Neural cell (in vitro differentiated cells): ENCODE measurements around the gene PIK3R4. TPM values are rescaled to one million over a fixed set of nuclear protein-coding genes. Genes with fewer than 3 reads are reported as not detected.
A peak's percentile ranks its signal among the peaks of the same experiment; 100 is the strongest.

ENCODE experiments used
- H2AFZ ChIP-seq: fragments of 200-600, 300-800 bp; sonication (generic), shearing (Covaris generic); 2 replicates; pipeline ENCODE4 v1.6.0; 2014; ENCODE audit warnings: low read depth, mild to moderate bottlenecking, antibody characterized with exemption, low read length, moderate library complexity
- H3F3A ChIP-seq: fragments of 200-600 bp; shearing (Covaris generic); 2 replicates; pipeline ENCODE4 v1.6.1; 2016; ENCODE audit warnings: mild to moderate bottlenecking, moderate library complexity, mixed read lengths, antibody characterized with exemption, low read length; ENCODE audit not compliant: insufficient read depth, poor library complexity, severe bottlenecking
- H3K27ac ChIP-seq: fragments of 200-600, 300-800 bp; sonication (generic), shearing (Covaris generic); 2 replicates; pipeline ENCODE4 v1.5.1; 2014; ENCODE audit warnings: mild to moderate bottlenecking, low read length, moderate library complexity
- H3K27me3 ChIP-seq: fragments of 300-800, 200-600 bp; sonication (generic), shearing (Covaris generic); 2 replicates; pipeline ENCODE4 v1.6.0; 2014; ENCODE audit warnings: mild to moderate bottlenecking, low read depth, low read length, moderate library complexity; ENCODE audit not compliant: insufficient read depth
- H3K36me3 ChIP-seq: fragments of 300-800, 200-600 bp; sonication (generic), shearing (Covaris generic); 2 replicates; pipeline ENCODE4 v1.5.1; 2014; ENCODE audit warnings: mild to moderate bottlenecking, antibody characterized with exemption, low read length, moderate library complexity; ENCODE audit not compliant: insufficient read depth
- H3K4me2 ChIP-seq: fragments of 300-800, 200-600 bp; sonication (generic), shearing (Covaris generic); 2 replicates; pipeline ENCODE4 v1.6.0; 2014; ENCODE audit warnings: mild to moderate bottlenecking, low read length
- H3K4me3 ChIP-seq: fragments of 300-800, 200-600 bp; sonication (generic), shearing (Covaris generic); 2 replicates; pipeline ENCODE4 v1.5.1; 2014; ENCODE audit warnings: mild to moderate bottlenecking, low read length, moderate library complexity
- H3K79me2 ChIP-seq: fragments of 200-600 bp; shearing (Covaris generic); replicated peaks from 2 replicates; pipeline ENCODE4 v1.6.0; 2014; ENCODE audit warnings: mild to moderate bottlenecking, low read length, moderate library complexity; ENCODE audit not compliant: insufficient read depth
- H3K9ac ChIP-seq: fragments of 300-800, 200-600 bp; sonication (generic), shearing (Covaris generic); 2 replicates; pipeline ENCODE4 v1.6.1; 2016; ENCODE audit warnings: mild to moderate bottlenecking, low read length, mixed read lengths
- H3K9me2 ChIP-seq: fragments of 200-600 bp; shearing (Covaris generic); 2 replicates; pipeline ENCODE4 v1.6.1; 2016; ENCODE audit warnings: mild to moderate bottlenecking, low read length, mixed read lengths; ENCODE audit not compliant: insufficient read depth
- H3K9me3 ChIP-seq: fragments of 200-600, 300-800 bp; sonication (generic), shearing (Covaris generic); 2 replicates; pipeline ENCODE4 v1.6.1; 2016; ENCODE audit warnings: mild to moderate bottlenecking, mixed run types, low read length, moderate library complexity, mixed read lengths
- H4K20me1 ChIP-seq: fragments of 200-600 bp; shearing (Covaris generic); 2 replicates; pipeline ENCODE4 v1.6.1; 2016; ENCODE audit warnings: mild to moderate bottlenecking, mixed run types; ENCODE audit not compliant: insufficient read depth
- EP300 ChIP-seq: fragments of 450-650 bp; conservative IDR thresholded peaks from 2 replicates; pipeline ENCODE4 v1.6.1; 2014; ENCODE audit warnings: antibody characterized with exemption, mild to moderate bottlenecking, moderate library complexity; ENCODE audit not compliant: poor library complexity, severe bottlenecking
- EZH2 ChIP-seq: fragments of 200-600, 300-800 bp; shearing (Covaris generic), sonication (generic); IDR thresholded peaks from 2 replicates; pipeline ENCODE4 v1.6.1; 2014; ENCODE audit warnings: antibody characterized with exemption, low read length, borderline replicate concordance, mild to moderate bottlenecking; ENCODE audit not compliant: insufficient read depth, poor library complexity, severe bottlenecking
- MXI1 ChIP-seq: fragments of 450-650 bp; conservative IDR thresholded peaks from 2 replicates; pipeline ENCODE4 v1.6.1; 2014; ENCODE audit warnings: antibody characterized with exemption, mild to moderate bottlenecking; ENCODE audit not compliant: poor library complexity, severe bottlenecking
- POLR2AphosphoS5 ChIP-seq: IDR thresholded peaks from 2 replicates; pipeline ENCODE4 v1.6.1; 2012
- RAD21 ChIP-seq: fragments of 450-650 bp; conservative IDR thresholded peaks from 2 replicates; pipeline ENCODE4 v1.6.1; 2014; ENCODE audit warnings: antibody characterized with exemption, mild to moderate bottlenecking, moderate library complexity
- REST ChIP-seq: IDR thresholded peaks from 2 replicates; pipeline ENCODE4 v1.6.1; 2012; ENCODE audit warnings: borderline replicate concordance
- SMC3 ChIP-seq: fragments of 450-650 bp; conservative IDR thresholded peaks from 2 replicates; pipeline ENCODE4 v1.6.1; 2014; ENCODE audit warnings: antibody characterized with exemption, mild to moderate bottlenecking, moderate library complexity; ENCODE audit not compliant: poor library complexity
- TAF1 ChIP-seq: IDR thresholded peaks from 2 replicates; pipeline ENCODE4 v1.6.1; 2012; ENCODE audit warnings: low read depth
- polyA plus RNA-seq: library from polyadenylated mRNA; depleted of rRNA; stranded (reverse); fragments of >200 nt; gene quantifications from 2 replicates; pipeline ENCODE4 v1.2.3, GENCODE V29; 2014
- TF ChIP-seq, protein P1 (sequence below): fragments of 450-650 bp; IDR thresholded peaks from 2 replicates; pipeline ENCODE4 v1.5.1; 2014; ENCODE audit warnings: antibody characterized with exemption, mild to moderate bottlenecking, moderate library complexity; ENCODE audit not compliant: poor library complexity, severe bottlenecking

The PIK3R4 gene
- polyA plus RNA-seq, 1 donor from 2014 or later = 18.3 TPM

DNA sequence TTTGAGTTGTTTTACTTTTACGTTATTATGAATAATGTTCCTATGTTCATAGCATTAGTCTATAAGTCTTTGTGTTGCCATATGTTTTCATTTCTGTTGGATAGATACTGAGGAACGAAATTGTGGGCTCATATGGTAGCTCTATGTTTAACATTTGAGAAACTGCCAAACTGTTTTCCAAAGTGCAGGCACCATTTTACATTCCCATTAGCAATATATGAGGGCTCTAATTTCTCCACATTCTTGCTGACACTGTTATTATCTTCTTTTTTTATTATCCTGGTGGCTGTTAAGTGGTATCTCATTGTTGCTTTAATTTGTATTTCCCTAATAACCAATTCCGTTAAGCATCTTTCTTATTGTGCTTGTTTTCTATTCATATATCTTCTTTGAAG lies 1.8 kb upstream of the PIK3R4 start:
- no peaks in the 10 kb centered on the region for H3F3A ChIP-seq
- no peak overlapping the region for H3K4me2 ChIP-seq
- no peaks in the 10 kb centered on the region for H4K20me1 ChIP-seq
- no peak overlapping the region for H3K4me3 ChIP-seq
- H2AFZ ChIP-seq = no peak overlapping the region
- H3K79me2 ChIP-seq = peaks cover 27% of the 10 kb centered on the region
- H3K27ac ChIP-seq = no peak overlapping the region
- H3K36me3 ChIP-seq = no peaks in the 10 kb centered on the region
- H3K9me3 ChIP-seq = no peaks in the 10 kb centered on the region
- H3K9me2 ChIP-seq = no peaks in the 10 kb centered on the region
- no peaks in the 10 kb centered on the region for H3K27me3 ChIP-seq
- TF ChIP-seq SMC3 (no peak), EP300 (no peak), TAF1 (no peak), POLR2AphosphoS5 (no peak)
- no peak overlapping the region for H3K9ac ChIP-seq

DNA sequence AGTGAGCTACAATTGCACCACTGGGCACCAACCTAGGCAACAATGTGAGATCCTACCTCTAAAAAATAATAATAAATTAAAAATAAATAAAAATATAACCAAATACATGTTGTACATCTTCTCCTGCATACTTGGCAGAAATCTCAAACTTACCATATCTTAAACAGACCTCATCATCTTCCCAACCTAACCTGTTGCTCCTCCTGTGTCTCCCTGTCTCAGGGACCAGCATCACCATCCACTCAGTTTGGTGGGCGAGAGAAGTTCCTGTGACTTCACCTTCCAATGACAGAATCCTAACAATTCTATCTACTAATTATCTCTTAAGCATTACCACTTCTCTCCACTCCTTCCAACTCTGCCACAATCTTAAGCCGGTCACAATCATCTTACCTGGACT lies 3.3 kb downstream of the PIK3R4 start:
- Histone ChIP-seq H3F3A (no peaks in the 10 kb centered on the region), H2AFZ (no peak overlapping the region), H3K27ac (no peak overlapping the region), H3K4me3 (peak overlapping the region; percentile 74), H3K36me3 (no peaks in the 10 kb centered on the region), H3K27me3 (no peaks in the 10 kb centered on the region), H3K9me3 (no peaks in the 10 kb centered on the region), H4K20me1 (no peaks in the 10 kb centered on the region), H3K4me2 (peak overlapping the region; percentile 12), H3K9me2 (no peaks in the 10 kb centered on the region), H3K9ac (no peak overlapping the region), H3K79me2 (peaks cover 54% of the 10 kb centered on the region)
- TF ChIP-seq REST = no peak
- no peak for TF ChIP-seq RAD21
- TF ChIP-seq EP300 = no peak
- TF ChIP-seq, protein P1, sequence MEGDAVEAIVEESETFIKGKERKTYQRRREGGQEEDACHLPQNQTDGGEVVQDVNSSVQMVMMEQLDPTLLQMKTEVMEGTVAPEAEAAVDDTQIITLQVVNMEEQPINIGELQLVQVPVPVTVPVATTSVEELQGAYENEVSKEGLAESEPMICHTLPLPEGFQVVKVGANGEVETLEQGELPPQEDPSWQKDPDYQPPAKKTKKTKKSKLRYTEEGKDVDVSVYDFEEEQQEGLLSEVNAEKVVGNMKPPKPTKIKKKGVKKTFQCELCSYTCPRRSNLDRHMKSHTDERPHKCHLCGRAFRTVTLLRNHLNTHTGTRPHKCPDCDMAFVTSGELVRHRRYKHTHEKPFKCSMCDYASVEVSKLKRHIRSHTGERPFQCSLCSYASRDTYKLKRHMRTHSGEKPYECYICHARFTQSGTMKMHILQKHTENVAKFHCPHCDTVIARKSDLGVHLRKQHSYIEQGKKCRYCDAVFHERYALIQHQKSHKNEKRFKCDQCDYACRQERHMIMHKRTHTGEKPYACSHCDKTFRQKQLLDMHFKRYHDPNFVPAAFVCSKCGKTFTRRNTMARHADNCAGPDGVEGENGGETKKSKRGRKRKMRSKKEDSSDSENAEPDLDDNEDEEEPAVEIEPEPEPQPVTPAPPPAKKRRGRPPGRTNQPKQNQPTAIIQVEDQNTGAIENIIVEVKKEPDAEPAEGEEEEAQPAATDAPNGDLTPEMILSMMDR = no peak
- no peak for TF ChIP-seq EZH2
- TF ChIP-seq POLR2AphosphoS5 = no peak
- no peak for TF ChIP-seq SMC3
- no peak for TF ChIP-seq MXI1
- TF ChIP-seq TAF1 = no peak
